C4-2B (cell line): ENCODE measurements around the gene CHMP4A.

ENCODE experiments used
- CTCF ChIP-seq: fragments of 450-650 bp; conservative IDR thresholded peaks from 2 replicates; pipeline ENCODE4 v1.5.1; 2017; ENCODE audit warnings: mild to moderate bottlenecking
- ZFX ChIP-seq: fragments of 450-650 bp; IDR thresholded peaks from 2 replicates; pipeline ENCODE4 v1.6.1; 2017

DNA sequence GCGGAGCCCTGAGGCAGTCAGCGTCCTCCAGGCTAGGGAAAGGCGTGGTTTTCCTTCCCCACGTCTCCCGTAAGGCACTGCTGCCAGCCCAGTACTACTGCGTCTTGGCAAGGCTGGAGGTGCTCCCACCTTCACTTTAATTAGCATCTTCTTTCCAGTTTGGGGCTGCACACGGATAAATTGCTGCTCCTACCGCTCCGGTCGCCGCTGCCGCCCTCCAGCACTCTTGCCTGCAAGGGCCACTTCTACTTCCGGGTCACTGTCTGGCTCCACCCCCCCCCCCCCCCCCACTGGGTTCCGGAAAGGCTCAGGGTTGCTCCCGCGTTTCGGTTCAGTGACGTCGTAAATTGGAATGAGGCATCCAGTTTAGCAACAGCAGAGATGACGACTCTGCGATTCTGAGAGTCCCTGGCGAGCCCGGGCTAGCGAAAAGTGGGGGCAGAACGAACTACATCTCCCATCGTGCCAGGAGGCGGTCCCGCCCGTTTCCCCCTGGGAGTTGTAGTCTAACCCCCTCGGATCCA, 18.9 kb upstream of the CHMP4A start, which contains the start of gene NEDD8:
- TF ChIP-seq CTCF, result no peak
- TF ChIP-seq ZFX, result no peak
